Measurements from ENCODE around the gene PDIA3. TPM values are rescaled to one million over a fixed set of nuclear protein-coding genes. Genes with fewer than 3 reads are reported as not detected.

The PDIA3 gene
- total RNA-seq, 3 donors from 2014 or later (not counting 1 experiment from before 2014, with no cell fraction given) = 295 to 334 (median 312) TPM

- Mint-ChIP-seq H3K4me1 (peaks cover 42 to 58% of the 10 kb centered on the region in 2 donors), H3K36me3 (peaks cover 6% of the 10 kb centered on the region), H3K27ac (peak overlapping the region; percentile 96 to 99), H3K4me3 (peak overlapping the region; percentile 93), H3K27me3 (ENCODE audit: low read depth in 2 of 2) (no peaks in the 10 kb centered on the region), H3K9me3 (no peaks in the 10 kb centered on the region)
- Histone ChIP-seq H3K4me3 (ENCODE audit: low read length) (no peak overlapping the region), H3K27me3 (ENCODE audit: control insufficient read depth, insufficient read depth, low read length) (no peaks in the 10 kb centered on the region), H3K27ac (ENCODE audit: low read length) (peak overlapping the region; percentile 38), H3K9me3 (ENCODE audit: control insufficient read depth, insufficient read depth, low read length) (no peaks in the 10 kb centered on the region), H3K4me1 (ENCODE audit: control insufficient read depth, insufficient read depth, low read length) (peaks cover 44% of the 10 kb centered on the region), H3K36me3 (ENCODE audit: control insufficient read depth, insufficient read depth, low read length) (peaks cover 7% of the 10 kb centered on the region)
- TF ChIP-seq CTCF (IDR thresholded peaks at IDR 0.05) = no peak
- peak in 1 of 2 donors; percentile 67 for DNase-seq
- ATAC-seq = no peak
- intact Hi-C loops (cut with micrococcal nuclease) = no loop called here
- 0% methylated on average over 1 of the region's 3 CpGs for WGBS (ENCODE audit: insufficient coverage)
Measured at GRCh38 chr15:43748376-43748775, 2.1 kb downstream of the PDIA3 start.

- Histone ChIP-seq H3K27ac (ENCODE audit: low read length) (peak overlapping the region; percentile 65), H3K27me3 (ENCODE audit: control insufficient read depth, insufficient read depth, low read length) (no peaks in the 10 kb centered on the region), H3K4me1 (ENCODE audit: control insufficient read depth, insufficient read depth, low read length) (peaks cover 49% of the 10 kb centered on the region), H3K9me3 (ENCODE audit: control insufficient read depth, insufficient read depth, low read length) (no peaks in the 10 kb centered on the region), H3K36me3 (ENCODE audit: control insufficient read depth, insufficient read depth, low read length) (peaks cover 19% of the 10 kb centered on the region), H3K4me3 (ENCODE audit: low read length) (peak overlapping the region; percentile 37)
- H3K27me3 Mint-ChIP-seq (ENCODE audit: low read depth in 2 of 2) = no peaks in the 10 kb centered on the region
- no peaks in the 10 kb centered on the region for H3K9me3 Mint-ChIP-seq
- peak; percentile 53 to 70 (median 56) for ATAC-seq
- peak; percentile 35 to 85 for DNase-seq
- peaks cover 46 to 60% of the 10 kb centered on the region in 2 donors for H3K4me1 Mint-ChIP-seq
- no peak for TF ChIP-seq CTCF (IDR thresholded peaks at IDR 0.05)
- H3K36me3 Mint-ChIP-seq = peaks cover 6% of the 10 kb centered on the region
- WGBS (ENCODE audit: insufficient coverage) = 24% methylated on average over 9 of the region's 12 CpGs
- peak overlapping the region; percentile 73 for H3K4me3 Mint-ChIP-seq
- H3K27ac Mint-ChIP-seq = peak overlapping the region; percentile 96 to 99
- intact Hi-C loops (cut with micrococcal nuclease) = loop anchor here (1.0 kb wide), 1 partner anchor 42 kb away; the partner anchor contains the start of gene SERF2
Measured at GRCh38 chr15:43749690-43750345, 3.6 kb downstream of the PDIA3 start.

- intact Hi-C loops (cut with micrococcal nuclease) = no loop called here
- peaks cover 42 to 52% of the 10 kb centered on the region in 2 donors for H3K4me1 Mint-ChIP-seq
- no peaks in the 10 kb centered on the region for H3K27me3 Mint-ChIP-seq (ENCODE audit: low read depth in 2 of 2)
- H3K9me3 Mint-ChIP-seq = no peaks in the 10 kb centered on the region
- peaks cover 41% of the 10 kb centered on the region for H3K4me1 ChIP-seq (ENCODE audit: control insufficient read depth, insufficient read depth, low read length)
- H3K27ac ChIP-seq (ENCODE audit: low read length) = no peak overlapping the region
- H3K4me3 ChIP-seq (ENCODE audit: low read length) = no peak overlapping the region
- peaks cover 4% of the 10 kb centered on the region for H3K36me3 Mint-ChIP-seq
- peak overlapping the region; percentile 79 for H3K4me3 Mint-ChIP-seq
- H3K9me3 ChIP-seq (ENCODE audit: control insufficient read depth, insufficient read depth, low read length) = no peaks in the 10 kb centered on the region
- ATAC-seq (no peak), DNase-seq (no peak)
- H3K36me3 ChIP-seq (ENCODE audit: control insufficient read depth, insufficient read depth, low read length) = peaks cover 35% of the 10 kb centered on the region
- 81% methylated on average over 5 of the region's 6 CpGs for WGBS (ENCODE audit: insufficient coverage)
- TF ChIP-seq CTCF (IDR thresholded peaks at IDR 0.05) = no peak
- peak overlapping the region; percentile 96 to 99 for H3K27ac Mint-ChIP-seq
- no peaks in the 10 kb centered on the region for H3K27me3 ChIP-seq (ENCODE audit: control insufficient read depth, insufficient read depth, low read length)
Measured at GRCh38 chr15:43751885-43752284, 5.6 kb downstream of the PDIA3 start.

All from natural killer cell (primary cell).